ENCODE results near the gene ZNF587B.
A peak's percentile ranks its signal among the peaks of the same experiment; 100 is the strongest.
"Not testable (repeated sequence)": the region's sequence is repeated elsewhere in the genome, so short reads cannot be mapped to it uniquely, and the experiment has no call there.

The ZNF587B gene

GRCh38 chr19:57867868-57868492, 37.9 kb downstream of the ZNF587B start:
- DNase-seq (ENCODE audit: extremely low read depth in 1 of 2, low read depth in 1 of 2): no peak

- not testable (repeated sequence) for DNase-seq (ENCODE audit: extremely low read depth in 1 of 2, low read depth in 1 of 2)
These were observed 39.6 kb downstream of the ZNF587B start for GRCh38 chr19:57869655-57870054.

- no peak for DNase-seq (ENCODE audit: extremely low read depth in 1 of 2, low read depth in 1 of 2)
These were observed 40.1 kb downstream of the ZNF587B start for GRCh38 chr19:57870225-57870624.

GRCh38 chr19:57872450-57872849, 42.4 kb downstream of the ZNF587B start:
- no peak for DNase-seq (ENCODE audit: extremely low read depth in 1 of 2, low read depth in 1 of 2)

GRCh38 chr19:57873883-57874799, 44.0 kb downstream of the ZNF587B start:
- not testable (repeated sequence) for DNase-seq (ENCODE audit: extremely low read depth in 1 of 2, low read depth in 1 of 2)

GRCh38 chr19:57886046-57886445, 55.9 kb downstream of the ZNF587B start:
- no peak for DNase-seq (ENCODE audit: extremely low read depth in 1 of 2, low read depth in 1 of 2)

GRCh38 chr19:57887195-57887941, 57.3 kb downstream of the ZNF587B start:
- DNase-seq (ENCODE audit: extremely low read depth in 1 of 2, low read depth in 1 of 2): no peak

GRCh38 chr19:57888107-57888559, 58.0 kb downstream of the ZNF587B start:
- DNase-seq (ENCODE audit: extremely low read depth in 1 of 2, low read depth in 1 of 2): no peak

GRCh38 chr19:57888560-57889231, 58.6 kb downstream of the ZNF587B start, which contains the start of gene ZNF814:
TSS of gene ZNF814 (minus strand) at chr19:57889037. CDS start at chr19:57888802, 235 bp downstream.
- peak; percentile 50 to 62 for DNase-seq (ENCODE audit: extremely low read depth in 1 of 2, low read depth in 1 of 2)

GRCh38 chr19:57890706-57891105, 60.6 kb downstream of the ZNF587B start:
- not testable (repeated sequence) for DNase-seq (ENCODE audit: extremely low read depth in 1 of 2, low read depth in 1 of 2)

Data from activated CD8-positive, alpha-beta memory T cell treated with anti-CD3 and anti-CD28 coated beads for 1 hour (primary cell).